ENCODE data around the gene FEM1B. TPM values are rescaled to one million over a fixed set of nuclear protein-coding genes. Genes with fewer than 3 reads are reported as not detected.
"Not testable (repeated sequence)": the region's sequence is repeated elsewhere in the genome, so short reads cannot be mapped to it uniquely, and the experiment has no call there.

FEM1B gene
- 37.6 and 41.5 TPM in 2 replicates for total RNA-seq (2014; rRNA removed; shearing (Covaris generic))

- DNase-seq (ENCODE audit: low read depth), result peak; percentile 92
Measured at GRCh38 chr15:68277603-68278344, at the start of gene FEM1B. FEM1B (plus strand) TSS chr15:68277745; CDS start chr15:68278418, 673 bp downstream.

- no peak for DNase-seq (ENCODE audit: low read depth)
Measured at GRCh38 chr15:68228143-68228970, 49.2 kb upstream of the FEM1B start.

GRCh38 chr15:68228971-68229385 lies 48.6 kb upstream of the FEM1B start:
- no peak for DNase-seq (ENCODE audit: low read depth)

DNA sequence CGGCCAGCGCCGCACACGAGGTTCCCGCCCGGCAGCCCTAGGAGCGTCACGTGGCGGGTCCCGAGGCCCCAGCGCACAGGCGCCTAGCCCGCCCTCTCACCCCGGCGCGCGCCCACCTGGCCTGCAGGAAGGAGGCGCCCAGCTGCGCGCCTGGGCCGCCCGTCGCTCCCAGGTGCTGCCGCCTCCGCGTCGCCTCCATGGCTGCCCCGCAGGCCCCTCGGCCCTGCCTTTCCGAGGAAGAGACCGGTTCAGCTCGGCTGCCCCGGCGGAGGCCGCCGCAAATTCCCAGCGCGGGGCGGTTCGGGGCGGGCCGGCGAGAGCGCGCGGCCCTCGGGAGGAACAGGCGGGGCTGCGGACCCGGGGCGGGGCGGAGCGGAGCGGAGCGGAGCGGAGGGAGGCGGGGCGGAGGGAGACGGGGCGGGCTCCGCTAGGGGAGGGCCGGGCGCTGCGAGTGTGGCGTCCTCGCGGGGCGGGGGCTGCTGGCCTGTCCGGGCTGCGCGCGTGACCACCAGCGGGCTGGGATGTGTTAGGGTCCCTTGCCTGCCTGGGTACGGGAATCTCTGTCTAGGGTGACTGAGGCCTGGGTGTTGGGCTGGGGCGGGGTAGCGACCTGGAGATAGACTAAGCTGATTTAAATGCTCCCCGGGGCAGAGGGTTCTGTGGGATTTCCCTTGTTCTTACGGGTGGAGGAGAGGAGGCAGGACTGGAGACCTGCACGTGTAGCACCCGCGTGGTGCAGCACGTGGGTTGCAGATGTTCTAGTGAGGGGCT lies 48.0 kb upstream of the FEM1B start, which contains the start of gene CLN6:
Gene CLN6, minus strand, starts transcription at position 343 of the 771 bp plus-strand sequence. Its CDS starts 144 bp downstream, at position 199.
- DNase-seq (ENCODE audit: low read depth), result peak; percentile 82

DNA sequence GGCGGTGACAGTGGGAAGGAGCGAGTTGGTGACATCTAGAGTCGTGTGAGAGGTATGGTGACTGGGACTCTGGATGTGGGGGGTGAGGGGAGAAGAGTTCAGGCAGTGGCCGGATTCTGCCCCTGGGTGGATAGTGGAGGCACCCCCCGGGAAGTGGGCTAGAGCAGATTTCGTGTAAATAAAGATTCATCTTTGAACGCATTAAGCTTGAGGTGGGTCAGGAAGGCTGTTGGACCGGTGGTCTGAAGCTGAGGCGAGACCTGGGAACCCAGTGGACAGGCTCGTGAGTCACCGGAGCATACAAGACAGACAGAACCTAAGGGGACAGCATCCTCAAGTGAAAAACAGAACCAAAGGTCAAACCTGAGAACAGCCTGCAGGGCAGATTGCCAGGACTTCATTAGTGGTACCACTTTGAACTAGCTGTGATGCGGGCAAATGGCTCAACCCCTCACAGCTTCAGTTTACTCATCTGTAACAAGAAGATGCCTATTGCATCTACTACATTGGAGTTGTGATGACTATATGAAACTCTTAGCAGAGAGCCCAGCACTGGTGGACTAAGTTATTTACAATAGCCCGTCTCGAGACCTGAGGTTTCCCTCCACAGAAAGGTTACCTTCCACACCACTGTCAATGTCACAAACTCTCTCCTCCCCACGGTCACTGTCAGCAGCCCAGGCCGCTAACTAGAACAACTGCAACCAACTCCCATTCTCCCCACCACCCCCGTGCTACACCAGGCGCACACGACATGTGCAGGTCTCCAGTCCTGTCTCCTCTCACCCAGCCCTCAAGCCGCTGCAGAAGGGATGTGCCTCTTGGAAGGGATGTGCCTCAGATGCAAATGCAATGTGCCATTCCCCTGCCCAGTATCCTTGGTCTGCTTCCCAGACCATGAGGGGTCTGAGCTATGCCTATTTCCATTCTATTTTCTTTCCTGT lies 47.1 kb upstream of the FEM1B start:
- DNase-seq (ENCODE audit: low read depth), result peak; percentile 31

GRCh38 chr15:68231102-68231818 lies 46.3 kb upstream of the FEM1B start:
- no peak for DNase-seq (ENCODE audit: low read depth)

DNA sequence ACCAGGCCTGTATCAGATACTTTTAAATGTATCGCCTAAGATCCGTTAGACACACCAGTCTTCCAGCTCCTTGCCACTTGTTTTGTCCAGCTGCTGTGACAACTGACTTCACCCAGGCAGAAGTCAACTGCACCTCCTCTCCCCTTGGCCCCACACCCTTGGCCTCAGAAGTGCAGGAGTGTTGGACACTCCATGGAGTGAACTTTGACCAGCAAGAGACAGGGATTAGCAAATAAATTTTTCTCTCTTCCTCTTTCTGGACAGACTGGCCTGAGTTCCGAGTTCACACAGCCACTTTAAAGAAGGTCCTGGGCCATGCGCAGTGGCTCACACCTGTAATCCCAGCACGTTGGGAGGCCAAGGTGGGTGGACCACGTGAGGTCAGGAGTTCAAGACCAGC lies 45.1 kb upstream of the FEM1B start:
- DNase-seq (ENCODE audit: low read depth), result no peak

GRCh38 chr15:68232937-68233336 lies 44.6 kb upstream of the FEM1B start:
- no peak for DNase-seq (ENCODE audit: low read depth)

DNA sequence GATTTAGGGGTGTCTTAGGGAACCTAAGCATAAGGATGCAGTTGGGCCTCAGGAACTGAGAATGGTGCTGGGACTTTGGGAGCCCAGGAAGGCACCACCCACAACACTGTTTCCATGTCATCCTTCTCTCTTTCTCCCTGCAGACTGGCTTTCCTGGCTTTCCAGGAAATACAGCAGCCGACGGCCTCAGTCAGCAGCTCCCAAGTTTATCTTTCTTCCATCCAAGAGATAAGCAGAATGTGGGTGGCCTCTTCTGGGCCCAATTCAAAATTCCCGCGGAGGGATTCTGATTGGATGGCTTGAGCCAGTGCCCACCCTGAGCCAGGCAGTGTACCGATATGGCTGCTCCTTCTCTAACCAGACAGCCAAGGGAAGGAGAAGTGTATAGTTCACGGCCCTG lies 43.5 kb upstream of the FEM1B start:
- no peak for DNase-seq (ENCODE audit: low read depth)

GRCh38 chr15:68234520-68234919 lies 43.0 kb upstream of the FEM1B start:
- not testable (repeated sequence) for DNase-seq (ENCODE audit: low read depth)

DNA sequence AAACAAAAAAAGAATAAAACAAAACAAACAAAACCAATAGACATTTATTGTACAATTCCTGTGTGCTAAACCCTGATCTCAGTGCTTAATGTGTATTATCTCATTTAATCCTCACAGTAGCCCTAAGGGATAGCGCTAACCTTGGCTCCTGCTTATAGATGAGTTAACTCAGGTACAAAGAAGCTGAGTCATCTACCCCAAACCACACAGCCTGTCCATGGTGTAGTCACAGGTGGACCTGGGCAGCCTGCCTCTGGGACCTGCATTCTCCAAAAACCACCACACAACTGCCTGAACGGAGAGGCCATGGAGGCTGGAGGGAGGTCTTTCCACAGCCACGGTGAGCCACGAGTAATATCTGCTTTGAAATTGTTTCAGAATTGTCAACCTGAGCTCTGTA lies 42.5 kb upstream of the FEM1B start:
- DNase-seq (ENCODE audit: low read depth), result no peak

DNA sequence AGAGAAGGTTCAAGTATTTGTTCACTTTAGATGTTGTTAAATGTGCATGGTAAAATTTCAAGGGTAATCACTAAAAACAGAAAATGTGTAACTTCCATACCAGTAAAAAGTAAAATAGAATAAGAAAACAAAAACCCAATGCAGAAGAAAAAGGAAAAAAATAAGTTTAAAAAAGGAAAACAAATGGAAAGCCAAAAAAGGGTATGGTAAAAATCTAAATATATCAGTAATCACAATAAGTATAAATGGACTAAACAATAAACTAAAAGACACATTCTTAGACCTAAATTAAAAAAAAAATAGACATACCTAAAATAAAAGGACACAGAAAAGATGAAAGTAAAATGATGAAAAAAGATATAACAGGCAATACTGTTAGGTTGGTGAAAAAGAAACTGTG lies 38.5 kb upstream of the FEM1B start:
- DNase-seq (ENCODE audit: low read depth), result no peak

- DNase-seq (ENCODE audit: low read depth), result no peak
Measured at GRCh38 chr15:68241088-68241935, 36.2 kb upstream of the FEM1B start.

DNA sequence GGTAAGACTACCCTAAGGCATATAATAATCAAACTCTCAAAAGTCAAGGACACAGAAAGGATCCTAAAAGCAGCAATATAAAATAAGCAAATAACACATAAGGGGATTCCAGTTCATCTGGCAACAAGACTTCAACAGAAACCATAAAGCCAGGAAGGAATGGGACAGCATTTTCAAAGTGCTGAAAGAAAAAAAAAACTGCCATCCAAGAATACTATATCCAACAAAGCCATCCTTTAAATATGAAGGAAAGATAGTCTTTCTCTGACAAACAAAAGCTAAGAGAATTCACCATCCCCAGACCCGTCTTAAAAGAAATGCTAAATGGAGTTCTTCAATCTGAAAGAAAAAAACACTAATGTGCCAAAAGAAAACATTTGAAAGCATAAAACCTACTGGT lies 33.3 kb upstream of the FEM1B start:
- DNase-seq (ENCODE audit: low read depth), result no peak

GRCh38 chr15:68249058-68249713 lies 28.4 kb upstream of the FEM1B start:
- DNase-seq (ENCODE audit: low read depth), result no peak

DNA sequence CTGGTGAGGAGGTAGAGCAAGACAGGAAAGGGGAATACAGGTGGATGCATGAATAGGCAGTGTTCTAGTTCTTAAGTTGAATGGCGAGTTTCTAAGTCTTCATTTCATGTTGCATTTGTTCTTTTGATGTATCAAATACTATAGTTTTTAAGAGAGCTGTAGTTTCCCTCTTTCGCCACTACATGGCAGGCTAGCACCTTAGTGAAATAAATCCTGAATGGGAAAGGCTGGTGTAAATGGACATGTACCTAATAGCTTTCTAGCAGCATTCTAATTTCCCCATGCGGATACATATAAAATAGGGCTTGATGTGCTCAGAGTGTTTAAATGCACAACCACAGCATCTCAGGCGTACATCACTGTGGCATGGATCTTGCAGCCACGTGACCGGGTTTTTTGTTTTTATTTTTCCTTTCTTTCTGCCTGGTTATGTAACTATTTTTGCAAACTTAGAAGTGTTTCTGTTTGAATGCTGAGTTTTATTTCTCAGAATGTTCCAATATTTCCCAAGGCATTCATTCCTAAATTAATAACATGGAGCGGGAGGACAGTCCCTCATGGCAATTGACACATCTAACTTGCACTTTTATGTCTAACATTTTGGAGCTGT lies 24.5 kb upstream of the FEM1B start:
- peak; percentile 82 for DNase-seq (ENCODE audit: low read depth)

DNA sequence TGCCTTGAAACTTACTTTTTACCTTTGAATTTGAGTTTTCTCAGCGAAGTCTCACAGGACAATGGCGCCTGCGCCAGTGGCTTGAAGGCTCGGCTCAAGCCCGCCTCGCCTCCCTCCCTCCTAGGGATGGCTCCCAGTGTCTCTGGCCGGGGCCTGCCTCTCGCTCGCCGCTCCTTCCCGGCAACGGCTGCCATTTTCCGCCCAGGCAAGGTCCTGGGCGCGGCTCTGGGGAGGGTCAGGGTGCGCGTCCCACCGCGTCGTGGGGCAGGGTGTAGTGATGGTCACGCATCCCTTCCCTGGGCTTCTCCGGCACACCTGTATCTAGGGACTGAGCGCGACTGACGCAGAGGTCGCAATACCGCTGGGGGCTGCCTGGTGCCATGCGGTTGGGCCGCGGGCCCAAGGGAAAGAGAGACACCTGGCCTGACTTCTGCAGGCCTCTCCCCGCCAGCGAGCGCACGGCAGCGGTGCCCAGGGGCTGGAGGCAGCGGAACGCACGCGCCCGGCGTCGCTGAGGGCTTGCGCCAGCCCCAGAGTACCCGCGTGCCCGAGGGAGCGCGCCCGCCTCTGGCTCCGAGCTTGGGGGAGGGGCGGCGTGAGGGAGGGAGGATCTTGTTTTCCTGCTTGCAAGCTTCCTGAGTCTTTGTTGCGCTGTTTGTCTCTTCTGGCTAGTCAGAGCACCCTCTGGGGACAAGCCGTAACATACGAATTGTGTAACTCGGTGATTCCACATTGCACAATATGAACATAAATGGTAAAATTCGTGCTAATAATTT lies 20.7 kb upstream of the FEM1B start:
- DNase-seq (ENCODE audit: low read depth), result peak; percentile 85

DNA sequence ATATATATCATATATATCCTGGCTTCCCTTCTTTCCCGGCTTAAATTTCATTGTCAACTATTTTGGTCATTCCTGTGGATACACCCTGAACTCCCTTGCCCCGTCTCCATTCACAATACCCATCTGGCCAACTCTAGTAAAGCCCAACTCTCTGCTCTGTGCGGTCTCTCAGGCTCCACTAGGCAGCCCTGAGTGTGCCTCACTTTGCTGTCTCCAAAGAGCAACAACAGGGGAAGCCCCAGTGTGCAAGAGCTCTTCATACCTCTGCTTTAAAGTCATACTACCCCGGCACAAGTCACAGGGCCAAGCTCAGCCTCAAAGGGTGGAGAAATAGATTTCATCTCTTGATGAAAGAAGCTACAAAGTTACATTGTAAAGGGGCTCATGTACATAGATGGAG lies 18.9 kb upstream of the FEM1B start:
- no peak for DNase-seq (ENCODE audit: low read depth)

Data from RPMI7951 (cell line).